Dedifferentiated amniotic fluid mesenchymal stem cell (primary cell): ENCODE measurements around the gene MRPS5.

Experiments
- DNase-seq: peaks from one replicate; pipeline ENCODE4 v3.0.0-alpha.2; 2016; ENCODE audit errors: extremely low spot score

Gene MRPS5

DNA sequence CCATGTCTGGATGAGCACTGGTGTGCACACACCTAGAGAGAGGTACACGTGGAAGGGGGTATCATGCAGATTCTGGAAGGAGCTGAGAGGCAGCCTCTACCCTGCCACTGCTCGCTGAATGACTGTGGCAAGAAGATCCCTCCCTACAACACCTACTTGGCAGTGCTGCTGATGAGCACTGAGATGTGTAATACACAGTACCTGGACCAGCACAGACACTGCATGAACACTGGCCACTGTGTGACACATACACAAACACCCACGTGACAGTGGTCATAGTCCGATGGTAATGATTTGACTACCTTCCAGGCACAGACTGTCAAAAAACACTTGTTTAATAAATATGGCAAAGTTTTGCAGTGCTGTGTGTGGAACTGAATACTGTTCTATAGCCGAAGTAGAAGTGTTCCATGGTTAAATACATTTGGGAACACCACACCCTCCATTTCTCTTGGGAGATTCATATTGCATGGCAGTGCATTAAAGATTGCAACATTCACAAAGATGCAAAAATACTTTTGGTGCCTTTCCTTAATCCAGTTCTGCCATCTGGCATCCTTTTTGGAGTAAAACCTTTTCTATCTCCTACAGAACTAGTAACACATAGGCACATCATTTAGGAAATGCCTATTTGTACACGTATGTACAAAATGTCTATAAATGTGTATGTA is 29.6 kb downstream of the MRPS5 start:
- DNase-seq = peak; percentile 20

DNA sequence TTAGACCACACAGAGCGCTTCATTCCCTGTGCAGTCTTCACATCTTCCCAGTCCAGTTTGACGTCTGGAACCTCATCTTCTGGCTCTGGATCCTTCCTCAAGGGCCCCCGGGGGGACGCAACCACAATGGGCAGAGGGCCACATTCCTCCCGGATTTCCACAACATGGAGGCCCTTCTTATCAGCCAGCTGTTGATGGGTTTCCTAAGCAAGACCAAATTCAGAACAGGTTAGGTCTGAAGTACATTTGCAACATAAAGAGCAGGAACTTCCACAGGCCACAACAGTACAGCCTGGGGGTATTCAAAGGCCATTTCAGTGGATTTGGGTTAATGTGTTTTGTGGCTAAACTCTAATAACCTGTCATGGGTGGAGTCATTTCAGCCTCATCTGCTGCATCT is 34.2 kb downstream of the MRPS5 start:
- no peak for DNase-seq

- no peak for DNase-seq
Measured at GRCh38 chr2:95086017-95086416, 35.6 kb downstream of the MRPS5 start.

DNA sequence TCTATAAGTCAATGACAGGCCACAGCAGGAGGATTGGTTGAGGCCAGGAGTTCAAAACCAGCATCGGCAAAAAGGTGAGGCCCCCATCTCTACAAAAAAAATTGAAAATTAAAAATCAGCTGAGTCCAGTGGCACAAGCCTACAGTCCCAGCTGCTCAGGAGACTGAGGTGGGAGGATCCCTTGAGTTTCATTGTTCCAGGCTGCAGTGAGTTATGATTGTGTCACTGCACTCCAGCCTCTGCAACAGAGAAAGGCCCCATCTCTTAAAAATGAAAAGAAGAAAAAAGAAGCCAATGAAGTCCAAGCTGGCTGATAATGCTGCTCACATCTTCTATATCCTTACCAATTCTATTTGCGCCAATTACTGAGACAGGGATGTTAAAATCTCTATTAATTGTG is 39.1 kb downstream of the MRPS5 start:
- DNase-seq = no peak

DNA sequence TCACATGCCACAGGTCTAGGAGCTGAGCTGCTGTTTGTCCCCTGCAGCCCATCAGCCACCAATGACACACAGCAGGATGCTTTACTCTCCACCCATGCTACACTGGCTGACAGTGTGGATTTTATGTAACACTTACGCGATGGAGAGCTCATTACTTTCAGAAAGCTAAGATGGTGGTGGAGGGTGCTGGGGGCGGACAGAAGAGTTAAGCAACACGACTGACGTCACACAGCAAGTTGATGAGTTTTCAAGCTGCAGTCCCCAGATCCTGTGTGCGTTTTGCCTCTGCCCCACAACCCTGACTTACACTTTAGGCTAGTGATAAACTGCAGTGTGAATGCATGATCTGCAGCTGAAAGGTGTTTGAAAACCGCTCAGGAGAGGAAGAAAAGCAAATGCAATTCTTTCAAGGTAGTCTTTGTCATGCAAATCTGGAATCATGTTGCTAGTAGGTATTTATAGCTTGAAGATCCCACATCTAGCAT is 42.4 kb downstream of the MRPS5 start:
- no peak for DNase-seq

GRCh38 chr2:95077861-95078603 is 43.6 kb downstream of the MRPS5 start:
- DNase-seq = peak; percentile 5

DNA sequence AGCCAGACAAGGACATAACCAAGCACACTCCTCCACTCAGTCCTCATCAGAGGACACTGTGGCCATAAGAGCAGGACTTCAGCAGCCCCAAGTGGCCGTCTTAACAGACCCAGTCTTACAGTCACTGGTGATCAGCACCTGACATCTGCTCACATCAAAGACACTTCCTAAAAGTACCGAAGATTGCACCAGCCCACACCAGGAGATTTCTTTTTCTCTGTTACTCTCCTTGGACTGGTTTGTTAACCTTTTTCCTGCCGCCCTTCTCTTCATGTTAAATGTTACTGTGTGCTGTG is 44.1 kb downstream of the MRPS5 start:
- DNase-seq = peak; percentile 9

DNA sequence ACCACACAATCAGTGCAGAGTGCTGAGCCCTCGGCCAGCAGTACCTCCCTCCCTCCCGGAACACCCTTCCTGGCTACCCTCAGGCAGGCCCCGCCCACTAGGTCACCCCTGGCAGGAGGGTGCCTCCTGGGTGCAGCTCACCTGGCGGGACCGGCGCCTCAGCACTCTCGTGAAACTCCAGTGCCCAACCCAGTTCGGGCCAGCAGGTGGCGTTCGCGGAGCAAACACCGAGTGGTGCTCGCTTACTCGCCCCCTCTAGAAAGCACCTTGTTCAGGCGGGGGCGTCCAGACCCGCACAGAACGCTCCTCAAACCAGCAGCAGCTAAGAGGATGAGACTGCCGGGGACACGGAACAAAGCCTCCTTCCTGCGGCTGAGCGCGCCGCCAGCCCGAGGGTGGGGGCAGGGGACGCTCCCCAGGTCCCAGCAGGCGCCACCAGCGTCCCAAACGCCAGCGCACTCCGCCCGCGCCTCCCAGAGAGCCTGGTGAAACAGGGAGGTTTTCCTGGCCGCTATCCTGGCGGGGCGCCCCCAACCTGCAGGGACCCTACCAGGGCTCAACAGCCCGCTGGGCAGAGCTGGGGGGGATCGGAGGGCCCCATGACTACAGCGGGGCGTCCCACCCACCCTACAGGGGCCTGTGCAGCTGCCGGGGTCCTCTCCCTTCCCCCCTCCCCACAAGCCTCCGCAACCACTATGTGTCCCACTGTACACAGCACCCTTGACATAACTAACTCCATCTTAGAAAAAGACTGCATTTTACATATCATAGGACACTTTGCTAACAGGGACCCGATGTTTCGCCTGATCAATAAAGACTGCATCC is 44.7 kb downstream of the MRPS5 start:
- peak; percentile 30 for DNase-seq

GRCh38 chr2:95075440-95076132 is 46.0 kb downstream of the MRPS5 start:
- DNase-seq = no peak

DNA sequence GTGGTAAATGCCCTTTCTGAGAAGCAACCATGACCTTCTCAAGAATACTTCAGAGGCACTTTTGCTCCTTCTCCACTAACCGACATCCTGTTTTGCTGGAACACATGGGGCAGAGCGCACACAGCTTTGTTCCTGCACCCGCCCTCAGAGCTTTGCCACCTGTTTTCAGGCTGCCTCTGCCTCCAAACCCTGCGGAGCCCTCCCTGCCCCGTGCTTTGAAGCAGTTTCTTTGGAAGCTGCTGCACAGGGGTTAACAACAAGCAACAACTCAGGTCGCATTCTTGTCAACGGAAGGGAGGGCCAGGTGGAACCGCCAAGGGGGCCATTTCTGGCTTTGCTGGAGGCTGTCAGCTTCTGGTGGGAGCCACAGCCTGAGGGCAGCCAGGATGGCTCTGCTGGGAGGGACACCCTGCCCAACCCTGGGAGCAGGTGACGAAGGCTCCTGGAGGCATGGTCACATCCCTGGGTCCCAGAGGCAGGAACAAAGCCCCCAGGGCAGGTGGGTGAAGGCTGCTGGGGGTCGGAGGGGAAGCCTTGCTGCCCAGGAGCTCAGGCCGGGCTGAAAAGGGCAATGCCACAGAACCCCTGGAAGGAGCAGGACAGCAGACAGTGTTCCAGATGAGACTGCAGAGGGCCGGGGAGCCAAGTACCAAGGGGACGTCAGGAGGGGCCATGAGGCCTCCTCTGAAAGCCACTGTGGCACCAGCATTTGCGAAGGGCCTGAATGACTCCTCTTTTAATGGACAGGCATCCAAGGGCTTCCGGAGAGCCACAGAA is 46.8 kb downstream of the MRPS5 start:
- DNase-seq = no peak

- no peak for DNase-seq
Measured at GRCh38 chr2:95073856-95074662, 47.5 kb downstream of the MRPS5 start.

- no peak for DNase-seq
Measured at GRCh38 chr2:95072424-95072823, 49.2 kb downstream of the MRPS5 start.

DNA sequence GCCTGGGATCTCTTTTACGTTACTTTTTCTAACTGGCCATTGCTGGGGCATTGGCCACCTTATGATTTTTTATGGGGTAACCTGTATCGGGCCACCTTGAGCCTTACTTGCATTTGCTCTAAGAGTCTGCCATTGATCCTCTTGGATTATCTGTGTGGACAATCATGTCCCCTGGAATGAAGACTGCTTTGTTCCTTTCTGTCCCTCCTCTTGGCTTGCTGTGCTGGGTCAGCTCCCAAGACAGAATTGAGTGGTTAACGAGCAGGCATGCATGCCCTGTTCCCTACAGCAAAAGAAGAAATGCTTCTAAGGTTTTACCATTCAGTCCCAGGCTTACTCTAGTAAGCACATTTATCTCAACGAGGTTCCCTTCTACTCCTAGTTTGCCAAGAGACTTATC is 49.8 kb downstream of the MRPS5 start:
- DNase-seq = no peak

- DNase-seq = no peak
Measured at GRCh38 chr2:95069465-95069864, 52.1 kb downstream of the MRPS5 start.

DNA sequence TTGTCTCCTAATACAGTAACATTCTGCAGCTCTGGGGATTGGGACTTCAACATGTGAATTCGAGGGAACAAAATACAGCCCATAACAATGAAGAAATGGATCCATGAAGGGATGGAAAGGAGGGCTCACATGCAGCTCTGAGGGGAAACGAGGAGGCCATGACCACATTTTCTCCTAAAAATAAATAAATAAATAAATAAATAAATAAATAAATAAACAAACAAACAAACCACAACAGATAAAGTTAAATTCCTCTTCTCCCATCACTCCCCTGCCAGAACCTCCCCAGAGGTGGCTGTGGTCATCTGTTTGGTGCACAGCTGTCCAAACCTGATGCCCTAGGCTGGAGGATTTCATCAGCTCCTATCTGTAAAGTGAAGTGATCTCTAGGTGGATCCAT is 53.4 kb downstream of the MRPS5 start:
- no peak for DNase-seq

GRCh38 chr2:95063086-95063958 is 58.3 kb downstream of the MRPS5 start:
- no peak for DNase-seq

- DNase-seq = no peak
Measured at GRCh38 chr2:95062242-95063085, 59.1 kb downstream of the MRPS5 start.

GRCh38 chr2:95061601-95062183 is 59.9 kb downstream of the MRPS5 start:
- DNase-seq = no peak
